ENCODE data around the gene ATP6V0B.

Gene ATP6V0B

DNA sequence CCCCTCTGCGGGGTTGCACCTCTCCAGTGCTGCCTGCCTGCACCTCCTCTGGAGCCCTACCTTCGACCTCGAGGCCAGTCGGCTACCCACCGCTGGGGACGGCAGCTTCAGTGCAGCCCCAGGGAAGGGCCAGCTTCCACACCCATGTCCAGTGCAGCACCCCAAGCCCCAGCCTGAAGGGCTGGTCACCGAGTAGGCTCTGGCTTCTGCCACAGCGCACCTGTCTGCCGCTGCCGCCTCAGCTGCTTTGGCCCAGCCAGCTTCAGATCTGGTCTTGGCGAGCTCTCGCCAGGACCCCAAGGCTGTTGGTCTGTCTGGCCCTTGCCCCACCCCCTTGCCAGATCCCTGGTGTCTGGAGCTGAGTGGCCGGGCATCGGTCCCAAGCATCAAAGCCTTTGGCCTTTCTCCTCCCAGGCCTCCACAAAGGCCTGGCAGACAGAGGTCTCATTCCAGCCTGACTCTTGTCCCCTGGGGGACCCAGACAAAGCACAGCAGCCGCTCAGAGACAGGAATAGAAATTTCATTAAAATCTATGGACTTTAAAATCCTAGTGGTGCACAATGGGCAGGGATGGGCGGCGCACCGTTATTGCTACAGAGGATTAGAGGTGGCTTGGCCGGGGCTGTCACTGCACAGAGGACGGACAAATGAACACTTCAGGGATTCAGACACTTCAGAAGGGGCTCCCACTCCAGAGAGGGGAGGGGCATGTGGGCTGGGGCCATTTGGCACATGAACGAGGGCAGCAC is 21.4 kb downstream of the ATP6V0B start:
- Mint-ChIP-seq H3K27me3 (no peaks in the 10 kb centered on the region), H3K9me3 (no peaks in the 10 kb centered on the region), H3K4me1 (peaks cover 18% of the 10 kb centered on the region), H3K4me3 (no peak overlapping the region), H3K36me3 (ENCODE audit: insufficient read depth) (peaks cover 2% of the 10 kb centered on the region), H3K27ac (ENCODE audit: low read depth) (no peak overlapping the region)
- DNase-seq (ENCODE audit: low spot score in 2 of 2) (no peak), ATAC-seq (replicated peaks; ENCODE audit: extremely low read depth, poor library complexity, severe bottlenecking) (no peak)

DNA sequence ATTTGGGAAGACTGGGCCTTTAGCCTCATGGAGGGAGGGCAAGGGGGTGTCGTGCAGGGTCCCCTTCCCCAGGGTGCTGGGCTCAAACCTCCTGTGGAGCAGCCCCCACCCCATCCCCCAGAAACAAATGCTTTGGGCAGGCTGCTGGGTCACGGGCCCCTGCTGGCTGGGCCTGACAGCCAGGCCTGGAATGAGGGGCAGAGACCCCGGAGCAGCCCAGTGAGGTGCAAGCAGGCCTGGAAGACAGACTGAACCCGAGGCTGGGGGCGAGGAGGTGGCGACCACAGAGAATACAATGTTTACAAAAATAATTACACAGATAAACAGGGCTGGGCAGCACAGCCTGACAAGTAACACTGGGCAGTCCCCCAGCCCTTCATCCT is 22.0 kb downstream of the ATP6V0B start:
- Mint-ChIP-seq H3K4me3 (no peak overlapping the region), H3K9me3 (no peaks in the 10 kb centered on the region), H3K27ac (ENCODE audit: low read depth) (no peak overlapping the region), H3K27me3 (no peaks in the 10 kb centered on the region), H3K36me3 (ENCODE audit: insufficient read depth) (no peaks in the 10 kb centered on the region), H3K4me1 (peaks cover 13% of the 10 kb centered on the region)
- DNase-seq (ENCODE audit: low spot score in 2 of 2) (no peak), ATAC-seq (replicated peaks; ENCODE audit: extremely low read depth, poor library complexity, severe bottlenecking) (no peak)

DNA sequence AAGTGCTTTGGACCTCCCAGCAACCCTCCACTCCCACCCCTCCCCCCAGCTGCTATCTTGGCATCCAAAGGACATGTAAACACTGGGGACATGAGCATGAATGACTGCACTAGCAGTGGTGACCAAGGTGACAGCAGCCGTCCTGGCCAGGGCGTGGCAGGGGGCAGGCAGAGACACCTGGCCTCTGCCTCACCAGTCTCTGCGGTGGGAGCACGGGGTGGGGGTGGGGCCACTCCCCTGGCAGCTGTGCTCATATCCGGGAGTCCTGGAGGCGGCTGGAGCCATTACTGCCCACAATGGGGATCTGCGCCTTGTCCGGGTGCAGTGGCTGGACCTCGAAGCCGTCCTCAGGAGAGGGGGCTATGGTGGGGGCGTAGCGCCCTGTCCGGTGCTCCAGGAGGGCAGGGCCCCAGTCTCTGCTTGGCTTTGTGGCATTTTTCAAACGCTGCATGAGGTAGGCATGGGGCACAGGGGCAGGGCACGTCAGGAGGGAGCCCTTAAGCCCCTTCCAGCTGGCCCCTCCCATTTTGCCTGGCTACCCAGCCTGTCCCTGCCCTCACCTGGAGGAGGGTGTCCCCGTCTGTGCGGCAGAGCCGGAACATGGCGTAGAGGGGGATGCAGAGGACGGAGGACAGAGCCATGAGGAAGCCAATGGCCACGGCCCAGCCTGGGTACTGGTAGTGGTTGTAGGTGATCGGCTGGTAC is 22.7 kb downstream of the ATP6V0B start:
- H3K36me3 Mint-ChIP-seq (ENCODE audit: insufficient read depth): no peaks in the 10 kb centered on the region
- H3K9me3 Mint-ChIP-seq: no peaks in the 10 kb centered on the region
- no peak for DNase-seq (ENCODE audit: low spot score in 2 of 2)
- H3K4me1 Mint-ChIP-seq: peaks cover 5% of the 10 kb centered on the region
- H3K27ac Mint-ChIP-seq (ENCODE audit: low read depth): no peak overlapping the region
- H3K4me3 Mint-ChIP-seq: no peak overlapping the region
- ATAC-seq (replicated peaks; ENCODE audit: extremely low read depth, poor library complexity, severe bottlenecking): no peak
- H3K27me3 Mint-ChIP-seq: no peaks in the 10 kb centered on the region

DNA sequence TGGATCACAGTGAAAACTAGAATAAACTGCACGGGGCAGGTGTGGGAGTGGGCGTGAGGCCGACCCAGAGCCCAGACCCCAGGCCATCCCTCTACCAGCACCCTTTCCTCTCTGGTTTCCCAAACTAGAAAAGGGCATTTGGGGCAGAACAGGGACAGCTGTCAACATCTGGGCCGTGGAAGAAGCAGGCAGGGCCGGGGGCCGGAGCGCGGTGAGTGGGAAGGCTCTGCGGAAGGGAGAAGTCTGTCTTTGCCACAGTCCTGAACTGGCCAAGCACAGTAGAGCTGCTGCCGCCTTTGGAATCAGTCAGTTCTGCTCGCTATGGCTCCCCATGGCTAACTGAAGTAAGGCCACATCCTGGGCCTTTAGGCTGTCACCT is 23.2 kb downstream of the ATP6V0B start:
- DNase-seq (ENCODE audit: low spot score in 2 of 2) (no peak), ATAC-seq (replicated peaks; ENCODE audit: extremely low read depth, poor library complexity, severe bottlenecking) (no peak)
- H3K4me1 Mint-ChIP-seq: peaks cover under 1% of the 10 kb centered on the region
- no peaks in the 10 kb centered on the region for H3K36me3 Mint-ChIP-seq (ENCODE audit: insufficient read depth)
- no peaks in the 10 kb centered on the region for H3K9me3 Mint-ChIP-seq
- no peaks in the 10 kb centered on the region for H3K27me3 Mint-ChIP-seq
- no peak overlapping the region for H3K4me3 Mint-ChIP-seq
- H3K27ac Mint-ChIP-seq (ENCODE audit: low read depth): no peak overlapping the region

DNA sequence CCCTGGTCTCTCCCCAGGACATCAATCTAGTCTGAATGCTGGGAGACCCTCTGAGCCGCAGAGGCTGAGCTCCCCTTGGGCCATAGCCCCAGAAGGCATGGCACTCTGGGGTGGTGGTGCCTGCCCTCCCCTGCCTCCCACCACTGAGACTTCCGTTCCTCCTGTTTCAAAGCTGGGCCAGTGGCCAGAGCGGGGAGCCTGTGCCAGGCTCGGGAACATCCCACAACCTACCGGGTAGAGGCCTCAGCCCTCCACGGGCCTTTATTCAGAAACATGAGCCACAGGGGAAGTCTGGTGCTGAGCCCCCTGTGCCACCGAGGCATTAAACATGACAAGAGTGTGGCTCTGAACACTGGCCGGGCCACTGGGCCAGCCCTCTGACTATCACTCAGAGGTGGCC is 24.7 kb downstream of the ATP6V0B start:
- no peaks in the 10 kb centered on the region for H3K27me3 Mint-ChIP-seq
- H3K36me3 Mint-ChIP-seq (ENCODE audit: insufficient read depth): no peaks in the 10 kb centered on the region
- DNase-seq (ENCODE audit: low spot score in 2 of 2) (no peak), ATAC-seq (replicated peaks; ENCODE audit: extremely low read depth, poor library complexity, severe bottlenecking) (no peak)
- no peaks in the 10 kb centered on the region for H3K4me1 Mint-ChIP-seq
- no peaks in the 10 kb centered on the region for H3K9me3 Mint-ChIP-seq
- no peak overlapping the region for H3K27ac Mint-ChIP-seq (ENCODE audit: low read depth)
- H3K4me3 Mint-ChIP-seq: no peak overlapping the region

DNA sequence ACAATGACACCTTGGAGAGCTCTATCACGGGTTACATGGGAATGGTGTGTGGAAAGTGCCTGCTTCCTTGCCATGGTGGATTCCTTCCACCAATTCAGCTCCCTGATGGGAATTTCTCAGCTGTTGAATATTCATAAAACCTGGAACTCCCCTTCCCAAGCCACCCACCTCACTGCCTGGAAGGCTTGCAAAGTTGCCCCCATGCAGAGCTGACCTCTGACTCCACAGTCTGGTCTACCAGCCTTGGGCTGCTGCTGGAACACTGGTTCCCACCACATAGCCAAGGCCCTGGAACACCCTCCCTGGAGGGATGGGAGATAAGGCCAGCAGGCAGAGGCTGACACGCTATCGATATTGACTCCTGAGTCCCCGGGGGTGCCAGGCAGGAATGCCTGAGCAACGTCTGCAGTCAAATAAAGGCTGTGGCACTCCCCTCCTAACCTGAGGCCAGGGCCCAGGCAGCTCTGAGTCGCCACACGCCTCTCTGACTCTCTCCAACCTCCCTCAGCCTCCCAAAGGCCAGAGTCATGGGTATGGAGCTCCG is 25.4 kb downstream of the ATP6V0B start:
- H3K9me3 Mint-ChIP-seq: no peaks in the 10 kb centered on the region
- no peak overlapping the region for H3K27ac Mint-ChIP-seq (ENCODE audit: low read depth)
- ATAC-seq (replicated peaks; ENCODE audit: extremely low read depth, poor library complexity, severe bottlenecking): no peak
- no peaks in the 10 kb centered on the region for H3K27me3 Mint-ChIP-seq
- H3K4me1 Mint-ChIP-seq: no peaks in the 10 kb centered on the region
- H3K36me3 Mint-ChIP-seq (ENCODE audit: insufficient read depth): no peaks in the 10 kb centered on the region
- DNase-seq (ENCODE audit: low spot score in 2 of 2): no peak
- no peak overlapping the region for H3K4me3 Mint-ChIP-seq

DNA sequence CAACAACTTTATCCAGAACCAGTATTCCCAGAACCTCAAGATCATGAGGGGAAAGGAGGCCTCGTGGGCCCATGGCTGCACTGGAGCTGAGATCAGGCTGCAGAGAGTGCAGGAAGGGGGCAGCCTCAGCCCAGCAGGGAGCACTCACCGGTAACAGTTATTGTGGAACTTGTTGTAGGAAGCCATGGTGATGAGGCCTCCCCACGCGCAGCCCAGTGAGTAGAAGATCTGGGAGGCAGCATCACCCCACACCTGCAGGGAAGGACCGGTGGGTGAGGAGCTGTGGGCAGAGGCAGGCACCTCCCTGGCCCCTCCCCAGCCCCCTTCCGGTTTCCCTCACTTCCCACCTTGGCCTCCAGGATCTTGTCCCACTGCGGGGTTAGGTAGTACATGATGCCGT is 27.4 kb downstream of the ATP6V0B start:
- Mint-ChIP-seq H3K9me3 (no peaks in the 10 kb centered on the region), H3K4me1 (no peaks in the 10 kb centered on the region), H3K4me3 (no peak overlapping the region), H3K36me3 (ENCODE audit: insufficient read depth) (no peaks in the 10 kb centered on the region), H3K27me3 (no peaks in the 10 kb centered on the region), H3K27ac (ENCODE audit: low read depth) (no peak overlapping the region)
- ATAC-seq (replicated peaks; ENCODE audit: extremely low read depth, poor library complexity, severe bottlenecking) (no peak), DNase-seq (ENCODE audit: low spot score in 2 of 2) (no peak)

DNA sequence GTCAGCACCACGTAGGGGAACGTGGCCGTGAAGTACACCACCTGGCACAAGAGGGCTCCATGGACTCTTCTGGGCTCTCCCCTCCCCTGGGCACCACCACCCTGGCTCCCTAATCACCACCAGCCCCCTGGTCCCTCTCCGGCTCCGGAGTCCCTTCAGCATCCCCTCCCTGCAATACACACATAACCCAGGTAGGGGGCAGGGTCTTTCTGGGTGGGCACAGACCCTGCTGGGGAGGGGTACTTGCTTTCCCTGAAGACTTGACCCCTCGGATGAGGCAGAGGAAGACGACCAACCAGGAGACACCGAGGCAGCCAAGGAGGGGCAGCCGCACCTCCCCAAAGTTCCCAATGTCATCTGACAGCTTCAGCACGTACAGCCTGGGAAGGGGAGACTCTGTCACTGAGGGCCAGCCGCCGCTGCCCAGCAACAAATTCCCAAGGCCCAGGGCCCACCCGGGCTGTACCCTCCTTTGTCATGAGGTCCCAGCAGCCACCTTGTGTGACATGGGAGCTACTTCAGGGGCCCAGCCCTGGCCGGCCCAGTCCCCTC is 27.9 kb downstream of the ATP6V0B start:
- H3K36me3 Mint-ChIP-seq (ENCODE audit: insufficient read depth): no peaks in the 10 kb centered on the region
- DNase-seq (ENCODE audit: low spot score in 2 of 2) (no peak), ATAC-seq (replicated peaks; ENCODE audit: extremely low read depth, poor library complexity, severe bottlenecking) (no peak)
- H3K4me3 Mint-ChIP-seq: no peak overlapping the region
- no peaks in the 10 kb centered on the region for H3K4me1 Mint-ChIP-seq
- H3K27ac Mint-ChIP-seq (ENCODE audit: low read depth): no peak overlapping the region
- no peaks in the 10 kb centered on the region for H3K9me3 Mint-ChIP-seq
- no peaks in the 10 kb centered on the region for H3K27me3 Mint-ChIP-seq

DNA sequence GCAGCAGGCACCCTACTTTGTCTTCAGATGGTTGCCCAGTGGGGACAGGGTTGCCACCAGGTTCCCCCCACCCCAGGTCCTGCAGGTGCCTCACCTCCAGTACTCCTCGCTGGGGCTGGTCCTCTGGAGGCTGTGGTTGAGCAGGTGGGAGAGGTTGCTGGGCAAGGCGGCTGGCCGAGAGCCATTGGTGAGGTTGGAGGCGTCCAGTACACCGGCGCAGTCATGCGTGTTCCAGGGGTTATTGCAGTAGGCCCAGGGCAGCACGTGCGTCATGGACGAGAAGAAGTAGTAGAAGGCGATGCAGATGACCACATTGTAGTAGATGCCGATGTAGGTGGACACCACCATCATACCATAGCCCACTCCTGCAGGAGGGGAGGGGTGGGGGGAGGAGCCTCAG is 33.5 kb downstream of the ATP6V0B start:
- H3K27me3 Mint-ChIP-seq: no peaks in the 10 kb centered on the region
- no peak for ATAC-seq (replicated peaks; ENCODE audit: extremely low read depth, poor library complexity, severe bottlenecking)
- no peak overlapping the region for H3K4me3 Mint-ChIP-seq
- H3K27ac Mint-ChIP-seq (ENCODE audit: low read depth): no peak overlapping the region
- no peak for DNase-seq (ENCODE audit: low spot score in 2 of 2)
- H3K36me3 Mint-ChIP-seq (ENCODE audit: insufficient read depth): no peaks in the 10 kb centered on the region
- no peaks in the 10 kb centered on the region for H3K9me3 Mint-ChIP-seq
- H3K4me1 Mint-ChIP-seq: no peaks in the 10 kb centered on the region

DNA sequence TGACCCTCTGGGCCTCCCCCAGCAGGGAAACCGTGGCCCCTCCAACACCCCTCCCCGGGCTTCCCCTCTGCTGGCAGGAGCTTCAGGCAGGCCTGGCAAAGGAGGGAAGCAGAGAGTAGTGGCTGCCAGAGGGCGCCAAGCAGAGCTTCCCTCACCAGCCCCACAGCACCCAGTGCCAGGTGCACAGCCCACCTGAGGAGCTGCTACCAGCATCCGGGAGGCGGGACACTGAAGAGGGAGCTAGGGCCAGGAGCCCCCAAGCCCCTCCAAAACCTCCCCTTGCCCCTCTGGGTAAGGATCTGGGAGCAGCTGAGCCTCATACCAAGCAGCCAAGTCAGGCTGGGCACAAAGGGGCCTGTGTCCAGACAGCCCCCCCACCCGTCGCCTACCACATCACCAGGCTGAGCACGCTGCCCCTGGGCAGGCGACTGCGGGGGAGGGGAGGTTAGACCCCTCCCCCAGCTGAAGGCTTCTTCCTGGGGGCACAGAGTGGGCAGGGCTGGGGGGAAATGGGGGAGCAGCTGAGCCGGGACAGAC is 36.2 kb downstream of the ATP6V0B start:
- no peak for DNase-seq (ENCODE audit: low spot score in 2 of 2)
- Mint-ChIP-seq H3K4me1 (no peaks in the 10 kb centered on the region), H3K27me3 (peaks cover 23% of the 10 kb centered on the region), H3K9me3 (no peaks in the 10 kb centered on the region), H3K36me3 (ENCODE audit: insufficient read depth) (no peaks in the 10 kb centered on the region), H3K4me3 (no peak overlapping the region), H3K27ac (ENCODE audit: low read depth) (no peak overlapping the region)
- ATAC-seq (replicated peaks; ENCODE audit: extremely low read depth, poor library complexity, severe bottlenecking): no peak

DNA sequence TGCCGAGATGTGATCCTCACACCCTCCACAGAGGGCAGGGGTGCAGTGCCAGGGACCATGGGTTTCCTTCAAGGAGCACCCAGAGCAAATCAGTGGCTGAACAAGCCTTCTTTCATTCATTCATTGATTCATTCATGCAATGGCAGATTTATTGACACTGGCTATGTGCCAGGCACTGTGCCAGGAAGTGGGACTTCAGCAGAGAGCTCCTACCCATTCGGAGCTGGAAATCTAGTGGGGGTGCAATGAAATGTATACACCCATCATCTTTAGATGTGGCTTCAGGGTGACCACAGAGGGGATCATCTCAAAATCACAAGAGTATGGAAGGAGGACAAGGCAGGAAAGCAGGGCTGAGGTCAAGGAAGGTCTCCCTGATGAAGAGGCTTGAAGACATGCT is 37.6 kb downstream of the ATP6V0B start:
- DNase-seq (ENCODE audit: low spot score in 2 of 2) (no peak), ATAC-seq (replicated peaks; ENCODE audit: extremely low read depth, poor library complexity, severe bottlenecking) (no peak)
- no peak overlapping the region for H3K27ac Mint-ChIP-seq (ENCODE audit: low read depth)
- H3K9me3 Mint-ChIP-seq: no peaks in the 10 kb centered on the region
- H3K27me3 Mint-ChIP-seq: peaks cover 23% of the 10 kb centered on the region
- H3K36me3 Mint-ChIP-seq (ENCODE audit: insufficient read depth): no peaks in the 10 kb centered on the region
- no peaks in the 10 kb centered on the region for H3K4me1 Mint-ChIP-seq
- no peak overlapping the region for H3K4me3 Mint-ChIP-seq

DNA sequence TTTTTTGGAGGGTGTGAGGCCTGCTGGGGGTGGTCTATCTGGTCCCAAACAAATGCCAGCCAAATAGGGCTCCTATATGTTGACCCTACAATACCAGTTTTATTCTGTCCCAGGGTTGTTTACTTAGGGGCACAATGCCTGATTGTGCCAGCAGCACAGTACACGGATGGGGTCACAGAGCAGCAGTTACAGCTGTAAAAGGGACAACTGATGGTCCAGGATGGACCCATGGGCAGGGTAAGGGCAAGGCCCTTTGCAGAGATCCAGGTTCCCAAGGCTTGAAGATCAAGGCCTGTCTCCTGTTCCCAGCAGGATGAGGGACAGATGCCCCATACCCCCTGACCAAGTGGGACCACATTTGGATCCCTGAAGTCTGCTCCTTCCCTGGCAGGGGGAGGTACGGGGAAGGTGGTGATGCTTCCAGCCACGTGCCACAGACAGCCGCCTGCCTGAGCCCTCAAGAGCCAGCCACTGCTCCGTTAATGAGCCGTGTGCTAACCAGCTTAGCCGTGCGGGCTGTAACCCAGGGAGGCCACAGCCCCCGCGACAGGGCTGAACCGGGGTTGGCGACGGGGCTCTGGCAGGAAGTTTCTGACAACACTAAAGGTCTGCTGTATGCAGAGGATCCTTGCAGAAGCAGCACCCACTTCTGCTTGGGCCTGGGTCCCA is 38.3 kb downstream of the ATP6V0B start:
- ATAC-seq (replicated peaks; ENCODE audit: extremely low read depth, poor library complexity, severe bottlenecking): no peak
- H3K27ac Mint-ChIP-seq (ENCODE audit: low read depth): no peak overlapping the region

More for the DNA sequence above, 38.3 kb downstream of the ATP6V0B start:
- H3K36me3 Mint-ChIP-seq (ENCODE audit: insufficient read depth): peaks cover 3% of the 10 kb centered on the region
- H3K4me1 Mint-ChIP-seq: no peaks in the 10 kb centered on the region
- H3K27me3 Mint-ChIP-seq: peaks cover 23% of the 10 kb centered on the region
- DNase-seq (ENCODE audit: low spot score in 2 of 2): no peak
- no peak overlapping the region for H3K4me3 Mint-ChIP-seq
- H3K9me3 Mint-ChIP-seq: no peaks in the 10 kb centered on the region
